Activated CD4-positive, alpha-beta T cell treated with anti-CD3 and anti-CD28 coated beads, Interleukin-10, Interleukin-2, amounts not matched to agents 100 ng/mL and 50 ng/mL, durations not matched to agents 16 hours and 8 hours (primary cell): ENCODE data around the gene DPH6.
"Not testable (repeated sequence)": the region's sequence is repeated elsewhere in the genome, so short reads cannot be mapped to it uniquely, and the experiment has no call there.

Experiments
- DNase-seq: peaks from one replicate; pipeline ENCODE4 v3.0.0-alpha.2; 2020

Gene DPH6

DNA sequence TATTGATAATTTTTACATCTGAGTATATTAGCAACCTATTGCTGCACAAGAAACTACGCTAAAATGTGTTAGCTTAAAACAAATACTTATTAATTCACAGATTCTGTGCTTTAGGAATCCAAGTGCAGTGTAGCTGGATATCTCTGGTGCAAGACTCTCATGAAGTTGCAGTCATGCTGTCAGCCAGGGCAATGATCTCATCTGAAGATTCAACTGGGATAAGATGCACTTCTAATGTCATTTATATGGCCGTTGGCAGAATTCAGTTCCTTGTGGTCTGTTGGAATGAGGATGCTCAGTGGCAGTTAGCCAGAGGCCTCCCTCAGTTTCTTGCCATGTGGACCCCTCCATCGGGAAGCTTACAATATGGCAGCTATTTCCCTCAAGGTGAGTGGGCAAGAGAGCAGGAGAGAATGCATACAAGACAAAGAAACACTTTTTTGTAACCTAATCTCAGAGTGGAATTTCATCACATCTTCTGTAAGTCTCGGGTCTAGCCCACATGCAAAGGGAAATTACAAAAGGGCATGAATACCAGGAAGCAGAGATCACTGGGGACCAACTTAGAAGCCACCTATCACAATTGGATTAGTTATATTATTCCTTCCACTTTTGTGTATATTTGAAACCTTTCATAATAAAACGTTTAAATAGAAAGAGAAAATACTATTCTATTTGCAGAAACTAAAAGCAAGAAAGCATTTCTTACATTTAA, 61.6 kb downstream of the DPH6 start:
- DNase-seq, result no peak

- DNase-seq, result peak; percentile 1
Measured at GRCh38 chr15:35481992-35482391, 64.0 kb downstream of the DPH6 start.

DNA sequence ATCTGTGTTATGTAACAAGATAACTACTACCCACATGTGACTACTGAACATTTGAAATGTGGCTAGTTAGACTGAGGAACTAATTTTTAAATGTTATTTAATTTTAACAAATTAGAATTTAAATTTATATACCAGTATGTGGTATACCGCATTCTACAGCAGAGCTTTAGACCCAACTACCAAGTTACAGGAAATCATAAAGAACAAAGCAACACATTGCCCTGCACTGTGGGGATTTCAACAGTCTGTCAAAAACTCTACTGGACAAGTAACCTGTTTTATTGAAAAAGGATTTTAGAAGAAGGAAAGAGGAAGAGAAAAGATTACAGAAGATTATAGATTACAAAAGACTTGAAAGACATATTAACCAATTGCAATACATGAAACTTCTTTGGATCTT, 64.9 kb downstream of the DPH6 start:
- no peak for DNase-seq

DNA sequence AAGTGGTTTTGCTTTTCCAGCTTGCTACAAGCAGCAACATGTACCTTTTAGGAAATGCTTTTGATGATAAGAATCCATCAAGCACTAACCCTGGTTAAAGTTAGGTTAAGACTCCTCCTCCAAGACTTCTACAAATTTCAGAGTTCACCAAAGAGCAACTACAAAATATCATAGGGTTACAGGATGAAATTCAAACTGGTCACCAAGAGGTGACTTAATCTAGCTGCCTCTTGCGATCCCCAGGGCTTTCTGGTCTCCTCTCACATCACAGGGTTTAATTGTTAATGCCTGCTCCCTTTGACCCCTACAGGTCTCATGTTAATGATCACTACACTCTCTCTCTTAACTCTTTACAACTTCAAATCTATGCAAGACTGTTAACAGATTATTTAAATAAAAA, 66.5 kb downstream of the DPH6 start:
- DNase-seq, result no peak

DNA sequence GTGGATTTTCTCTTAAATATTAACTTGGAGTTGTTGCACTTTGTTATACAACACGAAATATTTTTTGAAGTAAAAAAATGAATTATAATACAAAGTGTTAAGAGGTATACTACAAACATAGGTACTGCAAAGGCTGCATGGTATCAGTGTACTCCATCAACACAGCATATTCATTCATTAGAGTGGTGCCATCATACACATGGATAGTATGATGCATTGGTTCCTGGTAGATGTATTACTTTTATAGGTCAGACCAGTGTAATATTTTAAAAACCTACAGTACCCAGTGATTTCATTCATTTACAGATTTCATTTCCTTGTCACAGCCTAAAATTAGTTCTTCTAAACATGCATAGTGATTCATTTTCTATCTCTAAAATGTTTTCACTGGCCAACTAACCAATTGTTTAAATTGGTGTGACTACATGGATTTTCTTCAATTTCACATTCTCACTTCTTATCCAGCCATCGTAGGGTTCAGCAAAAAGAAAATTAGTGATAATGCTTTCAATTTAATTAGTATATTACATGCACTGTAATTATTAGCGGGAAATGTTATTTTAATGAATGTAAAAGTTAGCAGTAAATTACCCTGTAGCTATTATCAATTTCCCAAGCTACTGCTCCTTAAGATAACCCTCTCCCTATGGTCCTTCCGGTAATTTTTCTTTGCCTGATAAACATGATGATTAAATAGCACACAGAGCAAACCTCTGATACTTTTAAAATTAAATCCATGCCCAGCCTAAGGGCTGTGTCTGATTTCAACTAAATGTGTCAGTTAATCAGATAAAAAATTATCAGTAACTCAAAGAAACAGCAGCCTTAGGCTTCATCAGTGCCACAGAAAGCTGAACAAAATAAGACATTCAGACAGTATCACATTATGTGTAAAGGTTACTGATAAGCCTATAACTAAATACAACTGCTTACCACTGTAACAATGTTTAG, 68.4 kb downstream of the DPH6 start:
- no peak for DNase-seq

DNA sequence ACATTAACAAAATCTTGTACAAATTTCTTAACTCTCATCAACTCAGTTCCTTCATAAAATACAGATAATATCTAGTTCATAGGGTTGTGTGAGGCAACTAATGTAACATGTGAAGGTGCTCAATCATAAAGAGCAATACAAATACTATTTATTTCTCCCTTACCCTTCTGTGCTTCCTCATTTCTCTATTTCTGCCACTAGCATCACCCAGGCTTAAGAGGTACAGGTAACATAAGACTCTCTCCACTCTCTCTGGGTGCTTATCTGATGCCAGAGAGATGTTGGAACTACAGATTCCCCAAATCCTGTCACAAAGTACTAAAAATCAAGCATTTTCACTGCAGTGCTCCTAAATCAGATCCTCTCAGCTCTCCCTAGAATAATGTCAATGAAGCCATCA, 74.9 kb downstream of the DPH6 start:
- no peak for DNase-seq

DNA sequence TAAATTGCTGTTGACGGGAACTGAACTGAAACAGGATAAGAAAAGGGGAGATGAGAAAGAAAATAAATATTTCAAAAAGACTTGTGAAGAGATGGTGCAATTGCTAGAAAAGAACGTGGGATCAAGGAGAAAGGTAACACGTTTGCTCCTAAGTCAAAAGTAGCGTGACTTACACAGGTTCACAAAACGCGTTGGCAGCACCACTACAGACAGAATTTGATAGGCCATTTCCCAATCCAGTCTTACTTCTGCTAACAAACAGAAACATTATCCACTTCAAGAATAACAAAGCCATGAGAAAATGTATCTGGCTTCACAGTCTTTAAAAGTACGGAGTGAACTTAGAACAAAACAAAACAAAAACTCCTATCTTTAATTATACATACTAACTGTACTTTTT, 75.5 kb downstream of the DPH6 start:
- DNase-seq, result no peak

- DNase-seq, result no peak
Measured at GRCh38 chr15:35466476-35466875, 79.5 kb downstream of the DPH6 start.

DNA sequence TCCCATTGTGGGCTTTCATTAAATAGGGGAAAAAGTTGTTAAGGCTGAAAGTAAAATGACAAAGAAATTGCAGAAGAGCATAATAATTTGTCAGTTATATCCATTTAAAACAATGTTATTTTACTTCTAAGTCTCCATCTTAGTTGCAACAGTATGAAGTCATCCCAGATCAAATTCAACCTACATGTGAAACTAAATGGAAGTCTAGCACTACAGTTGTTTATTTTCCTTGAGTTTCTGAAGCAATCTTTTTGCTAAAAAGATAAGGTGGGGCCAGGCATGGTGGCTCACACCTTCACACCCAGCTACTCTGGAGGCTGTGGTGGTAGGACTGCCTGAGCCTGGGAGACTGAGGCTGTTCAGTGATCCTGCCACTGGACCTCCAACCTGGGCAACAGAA, 80.2 kb downstream of the DPH6 start:
- no peak for DNase-seq

DNA sequence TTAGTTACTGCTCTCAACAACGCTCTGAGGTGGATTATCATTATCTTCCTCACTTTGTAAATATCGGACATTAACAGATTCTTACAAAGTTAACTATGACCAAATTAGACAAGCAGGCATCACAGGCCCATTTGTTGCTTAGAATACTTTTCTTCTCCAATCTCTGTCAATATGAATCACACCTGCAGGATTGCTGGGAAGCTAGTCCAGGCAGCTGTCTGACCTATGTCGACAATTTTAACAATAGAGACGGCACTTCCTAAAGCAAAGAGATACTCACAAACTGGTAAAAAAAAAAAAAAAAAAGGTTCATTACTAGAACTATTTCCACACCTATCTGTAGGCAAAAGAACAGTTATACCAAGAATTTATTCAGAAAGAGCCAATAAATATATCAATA, 85.3 kb downstream of the DPH6 start:
- no peak for DNase-seq

- no peak for DNase-seq
Measured at GRCh38 chr15:35458176-35458856, 87.6 kb downstream of the DPH6 start.

GRCh38 chr15:35455201-35455600, 90.8 kb downstream of the DPH6 start:
- DNase-seq, result no peak

- DNase-seq, result no peak
Measured at GRCh38 chr15:35450492-35450891, 95.5 kb downstream of the DPH6 start.

DNA sequence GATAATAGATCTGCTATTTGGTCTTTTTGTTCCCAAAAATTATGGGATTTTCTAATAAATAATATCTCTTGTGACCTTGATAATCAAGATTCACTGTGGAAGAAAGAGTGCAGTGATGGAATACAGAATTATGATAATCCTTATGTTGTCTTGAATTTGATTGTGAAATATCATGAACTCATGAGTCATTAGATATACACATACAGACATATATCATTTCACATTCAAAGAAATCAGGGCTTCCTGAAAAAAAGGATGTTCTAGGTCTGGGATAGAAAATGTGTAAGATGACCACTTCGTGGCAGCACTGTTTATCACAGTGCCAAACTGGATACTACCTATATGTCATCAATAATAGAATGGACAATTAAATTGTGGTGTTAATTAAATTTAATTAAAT, 97.7 kb downstream of the DPH6 start:
- no peak for DNase-seq

GRCh38 chr15:35445891-35446290, 100.1 kb downstream of the DPH6 start:
- DNase-seq, result no peak

DNA sequence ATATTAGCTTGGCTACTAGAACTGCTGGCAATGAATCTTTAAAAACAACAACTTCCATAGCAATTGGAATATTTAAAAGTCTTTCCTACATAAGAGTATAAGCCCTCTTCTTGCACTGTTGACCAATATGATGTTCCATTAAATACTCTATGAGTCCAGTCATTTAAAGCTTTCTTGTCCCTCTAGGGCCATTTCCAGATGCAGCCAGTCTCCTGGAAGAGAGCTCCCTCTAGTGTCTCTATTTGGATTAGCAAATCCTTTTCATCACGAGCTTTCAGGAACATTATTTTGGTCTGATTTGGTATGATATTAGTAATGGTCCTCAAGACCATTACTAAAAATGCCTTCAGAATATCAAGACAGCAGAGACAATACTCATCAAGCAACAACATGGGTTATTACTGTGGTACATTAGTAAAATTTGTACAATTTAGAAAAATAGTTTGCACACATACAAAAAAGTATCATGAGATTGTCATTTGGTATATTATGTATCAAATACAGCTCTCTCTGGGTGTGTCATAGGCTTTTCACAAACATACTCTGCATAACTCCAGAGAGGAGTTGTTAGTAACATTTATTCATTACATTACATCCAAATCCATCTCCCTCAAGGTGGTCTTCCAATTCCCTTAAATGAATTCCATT, 101.3 kb downstream of the DPH6 start:
- DNase-seq, result peak; percentile 52

GRCh38 chr15:35443376-35443775, 102.6 kb downstream of the DPH6 start:
- DNase-seq, result no peak

DNA sequence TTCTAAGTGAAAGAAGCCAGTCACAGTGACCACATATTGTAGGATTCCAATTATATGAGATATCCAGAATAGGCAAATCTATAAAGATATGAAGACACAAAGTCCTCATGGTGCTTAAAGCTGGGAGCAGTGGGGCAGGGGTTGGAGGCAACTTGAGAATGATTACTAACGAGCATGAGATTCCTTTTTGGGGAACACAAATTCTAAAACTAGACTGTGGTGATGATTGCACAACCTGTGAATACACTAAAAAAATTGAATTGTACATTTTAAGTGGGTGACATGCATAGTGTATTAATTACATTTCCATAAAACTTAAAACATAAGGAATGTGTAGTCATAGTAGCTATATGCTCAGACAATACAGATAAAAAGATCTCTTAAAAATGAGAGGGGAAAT, 103.2 kb downstream of the DPH6 start:
- DNase-seq, result no peak

- DNase-seq, result not testable (repeated sequence)
Measured at GRCh38 chr15:35441279-35441678, 104.7 kb downstream of the DPH6 start.

GRCh38 chr15:35440265-35440664, 105.7 kb downstream of the DPH6 start:
- no peak for DNase-seq

DNA sequence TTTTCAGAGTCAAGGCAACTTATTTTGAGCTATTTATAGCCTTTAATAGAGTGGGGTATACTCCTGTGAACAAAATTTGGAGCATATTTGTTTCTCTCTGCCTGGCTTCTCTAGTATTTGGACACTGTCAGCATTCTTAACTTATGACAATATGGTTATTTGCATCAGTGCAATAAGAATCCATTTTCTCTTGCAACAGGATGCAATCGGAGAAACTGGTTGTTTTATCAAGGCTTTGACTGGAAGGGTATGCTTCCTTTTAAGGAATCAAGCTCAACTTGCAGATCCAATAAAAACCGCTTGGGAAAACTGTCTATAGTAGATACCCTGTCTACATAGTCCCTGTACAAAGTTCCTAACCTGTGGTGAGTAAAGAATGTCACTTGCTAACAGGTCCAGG, 106.7 kb downstream of the DPH6 start:
- DNase-seq, result no peak

DNA sequence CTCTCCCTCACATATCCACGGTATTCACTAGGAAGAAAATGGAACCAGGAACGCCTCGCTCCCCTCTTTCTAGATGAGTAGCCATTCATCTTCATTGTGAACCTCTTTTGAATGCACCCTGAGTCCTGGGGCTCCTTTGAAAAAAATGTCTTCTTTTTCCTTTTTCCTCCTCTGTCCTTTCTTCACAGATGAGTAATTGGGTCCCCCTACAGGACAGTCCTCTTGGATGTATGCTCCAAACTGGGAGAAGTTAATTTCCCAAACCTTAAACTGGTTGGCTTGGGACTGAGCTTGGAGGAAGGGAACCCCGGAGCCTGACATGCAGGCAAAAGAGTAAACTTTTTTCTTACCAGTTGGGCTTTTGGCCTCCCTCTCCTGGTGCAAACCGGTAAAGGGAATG, 108.8 kb downstream of the DPH6 start:
- DNase-seq, result no peak

DNA sequence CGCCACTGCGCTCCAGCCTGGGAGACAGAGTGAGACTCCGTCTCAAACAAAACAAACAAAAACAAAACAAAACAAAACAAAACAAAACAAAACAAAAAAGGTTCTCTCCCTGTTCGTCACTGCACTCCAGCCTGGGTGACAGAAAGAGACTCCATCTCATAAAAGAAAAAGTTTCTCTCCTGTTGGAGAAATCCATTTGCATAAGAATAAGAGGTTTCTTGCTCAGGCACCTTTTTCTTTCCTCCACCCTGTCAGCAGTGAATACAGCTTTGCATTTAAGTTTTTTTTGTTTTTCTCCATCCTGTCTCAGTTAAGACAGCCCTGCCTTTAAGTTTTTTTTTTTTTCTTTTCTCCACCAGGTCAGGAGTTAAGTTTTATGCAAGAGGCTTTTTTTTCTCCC, 109.5 kb downstream of the DPH6 start:
- DNase-seq, result no peak
